OCI-LY7 (cell line): ENCODE results near the gene TLX3. TPM values are rescaled to one million over a fixed set of nuclear protein-coding genes. Genes with fewer than 3 reads are reported as not detected.

ENCODE experiments used
- BruUV-seq: library from RNA; stranded (reverse); fragments of 400-500 nt; replicated peaks from 2 replicates; lab custom pipeline; 2021; lab: Mats Ljungman, UMichigan
- CTCF ChIA-PET: fragments of 300-600 bp; sonication (Branson Sonifier 250); formaldehyde crosslinking; loops from one replicate; lab custom pipeline; 2022; ENCODE audit warnings: antibody characterized with exemption; ENCODE audit not compliant: unreplicated experiment; lab: Charles Lee
- POLR2A ChIA-PET: fragments of 300-600 bp; sonication (Branson Sonifier 250); formaldehyde crosslinking; loops from one replicate; lab custom pipeline; 2022; ENCODE audit warnings: antibody characterized with exemption; lab: Charles Lee
- DNase-seq: peaks from one replicate; pipeline ENCODE4 v3.0.0-alpha.2; 2015; ENCODE audit warnings: low spot score
- H2AFZ ChIP-seq: fragments of 200-600 bp; sonication (generic), shearing (Covaris generic); 2 replicates; pipeline ENCODE4 v1.6.1; 2014; ENCODE audit warnings: mild to moderate bottlenecking, antibody characterized with exemption, low read length, moderate library complexity
- H3K27ac ChIP-seq: fragments of 200-600 bp; sonication (generic); 2 replicates; pipeline ENCODE4 v1.5.1; 2014; ENCODE audit warnings: mixed run types, low read depth, mild to moderate bottlenecking, moderate library complexity, low read length, inconsistent platforms; ENCODE audit not compliant: poor library complexity, severe bottlenecking
- H3K36me3 ChIP-seq: fragments of 200-600 bp; sonication (generic); 2 replicates; pipeline ENCODE4 v1.6.1; 2014; ENCODE audit warnings: mild to moderate bottlenecking, antibody characterized with exemption, low read length, moderate library complexity, mixed read lengths; ENCODE audit not compliant: insufficient read depth
- H3K4me1 ChIP-seq: fragments of 200-600 bp; sonication (generic); 2 replicates; pipeline ENCODE4 v1.5.1; 2014; ENCODE audit warnings: mild to moderate bottlenecking, low read length; ENCODE audit not compliant: insufficient read depth, poor library complexity, severe bottlenecking
- H3K4me2 ChIP-seq: fragments of 200-600 bp; sonication (generic); 2 replicates; pipeline ENCODE4 v1.6.1; 2014; ENCODE audit warnings: mild to moderate bottlenecking, low read length
- H3K4me3 ChIP-seq: fragments of 200-600 bp; sonication (generic); 2 replicates; pipeline ENCODE4 v1.5.1; 2014; ENCODE audit warnings: mild to moderate bottlenecking, low read depth, low read length; ENCODE audit not compliant: poor library complexity, severe bottlenecking
- H3K79me2 ChIP-seq: fragments of 200-600 bp; sonication (generic); 2 replicates; pipeline ENCODE4 v1.6.1; 2016; ENCODE audit warnings: low read depth, mild to moderate bottlenecking, low read length, moderate library complexity, mixed read lengths; ENCODE audit not compliant: insufficient read depth
- H3K9me2 ChIP-seq: fragments of 200-600 bp; sonication (generic); 2 replicates; pipeline ENCODE4 v1.6.1; 2016; ENCODE audit warnings: mild to moderate bottlenecking, low read length, mixed read lengths; ENCODE audit not compliant: insufficient read depth
- H3K9me3 ChIP-seq: fragments of 200-600 bp; sonication (generic); 2 replicates; pipeline ENCODE4 v1.6.1; 2014; ENCODE audit warnings: mild to moderate bottlenecking, mixed run types, low read length, mixed read lengths
- H4K20me1 ChIP-seq: fragments of 200-600 bp; sonication (generic); 2 replicates; pipeline ENCODE4 v1.6.1; 2014; ENCODE audit warnings: mild to moderate bottlenecking, antibody characterized with exemption, low read length, moderate library complexity, mixed read lengths; ENCODE audit not compliant: insufficient read depth
- EZH2phosphoT487 ChIP-seq: fragments of 200-600 bp; sonication (generic); IDR thresholded peaks from 2 replicates; pipeline ENCODE4 v1.6.1; 2018; ENCODE audit warnings: low read depth, borderline replicate concordance, mild to moderate bottlenecking, mixed run types, antibody characterized with exemption, low read length, moderate library complexity, mixed read lengths
- intact Hi-C: fragments of 100-400 bp; cut with micrococcal nuclease; formaldehyde crosslinking; loops from one replicate; pipeline ENCODE4 v1.10.0; 2022; ENCODE audit not compliant: unreplicated experiment
- total RNA-seq, 2 experiments: library from RNA; depleted of rRNA in 1 of 2; stranded (reverse); fragments of >200 nt in 1 of 2; shearing (Covaris generic) in 1 of 2; gene quantifications; 2 replicates each; pipeline ENCODE4 v1.2.3, GENCODE V29; 2014 to 2022
- TF ChIP-seq, protein P1 (sequence below): fragments of 200-600 bp; sonication (generic); conservative IDR thresholded peaks from 2 replicates; pipeline ENCODE4 v1.5.1; 2014; ENCODE audit warnings: mild to moderate bottlenecking, antibody characterized with exemption, low read length, moderate library complexity, mixed read lengths

Gene TLX3
- total RNA-seq, 2 experiments from 2014 or later, result not detected

DNA sequence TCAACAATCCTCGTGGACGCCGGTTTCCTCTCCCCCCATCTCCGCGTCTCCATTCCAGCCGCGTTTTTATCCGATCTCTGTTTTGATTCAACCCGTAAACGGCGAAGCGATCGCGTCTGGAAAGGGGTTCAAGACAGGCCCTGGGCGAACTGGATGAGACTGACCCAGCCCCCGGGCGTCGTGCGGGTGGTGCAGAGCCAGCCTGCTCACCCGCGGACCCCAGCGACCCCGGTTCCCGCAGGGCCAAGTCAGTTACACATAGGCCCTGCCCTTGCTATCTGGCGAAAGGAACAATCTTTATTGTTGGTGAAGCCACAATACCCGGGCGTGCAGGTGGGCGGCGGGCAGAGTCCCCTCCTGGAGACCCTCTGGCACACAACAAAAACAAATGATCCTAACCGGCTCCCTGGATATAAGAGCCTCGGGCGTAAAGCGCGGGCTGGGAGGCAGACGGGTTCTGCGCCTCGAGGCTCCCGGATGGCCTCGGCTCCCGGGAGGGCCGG, 1.8 kb downstream of the TLX3 start:
- POLR2A ChIA-PET, result no interaction called here
- intact Hi-C loops, result no loop called here
- Histone ChIP-seq H2AFZ (no peak overlapping the region), H3K9me2 (no peaks in the 10 kb centered on the region), H3K9me3 (no peaks in the 10 kb centered on the region), H3K4me2 (no peak overlapping the region), H3K4me3 (no peak overlapping the region), H3K36me3 (no peaks in the 10 kb centered on the region), H3K27ac (no peak overlapping the region), H3K4me1 (no peaks in the 10 kb centered on the region), H3K79me2 (no peaks in the 10 kb centered on the region), H4K20me1 (no peaks in the 10 kb centered on the region)
- CTCF ChIA-PET, result no interaction called here
- BruUV-seq, result no TSS peak
- no peak for DNase-seq
- TF ChIP-seq, protein P1, sequence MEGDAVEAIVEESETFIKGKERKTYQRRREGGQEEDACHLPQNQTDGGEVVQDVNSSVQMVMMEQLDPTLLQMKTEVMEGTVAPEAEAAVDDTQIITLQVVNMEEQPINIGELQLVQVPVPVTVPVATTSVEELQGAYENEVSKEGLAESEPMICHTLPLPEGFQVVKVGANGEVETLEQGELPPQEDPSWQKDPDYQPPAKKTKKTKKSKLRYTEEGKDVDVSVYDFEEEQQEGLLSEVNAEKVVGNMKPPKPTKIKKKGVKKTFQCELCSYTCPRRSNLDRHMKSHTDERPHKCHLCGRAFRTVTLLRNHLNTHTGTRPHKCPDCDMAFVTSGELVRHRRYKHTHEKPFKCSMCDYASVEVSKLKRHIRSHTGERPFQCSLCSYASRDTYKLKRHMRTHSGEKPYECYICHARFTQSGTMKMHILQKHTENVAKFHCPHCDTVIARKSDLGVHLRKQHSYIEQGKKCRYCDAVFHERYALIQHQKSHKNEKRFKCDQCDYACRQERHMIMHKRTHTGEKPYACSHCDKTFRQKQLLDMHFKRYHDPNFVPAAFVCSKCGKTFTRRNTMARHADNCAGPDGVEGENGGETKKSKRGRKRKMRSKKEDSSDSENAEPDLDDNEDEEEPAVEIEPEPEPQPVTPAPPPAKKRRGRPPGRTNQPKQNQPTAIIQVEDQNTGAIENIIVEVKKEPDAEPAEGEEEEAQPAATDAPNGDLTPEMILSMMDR, result no peak
- no peak for TF ChIP-seq EZH2phosphoT487

GRCh38 chr5:171311322-171312077, 2.5 kb downstream of the TLX3 start:
- ChIA-PET POLR2A (no interaction called here), CTCF (no interaction called here)
- intact Hi-C loops, result no loop called here
- H3K79me2 ChIP-seq, result no peaks in the 10 kb centered on the region
- DNase-seq, result no peak
- H3K4me1 ChIP-seq, result no peaks in the 10 kb centered on the region
- TF ChIP-seq, protein P1, result no peak
- no peak for TF ChIP-seq EZH2phosphoT487
- H3K4me3 ChIP-seq, result no peak overlapping the region
- no peaks in the 10 kb centered on the region for H4K20me1 ChIP-seq
- H3K9me3 ChIP-seq, result no peaks in the 10 kb centered on the region
- H3K36me3 ChIP-seq, result no peaks in the 10 kb centered on the region
- no TSS peak for BruUV-seq
- no peaks in the 10 kb centered on the region for H3K9me2 ChIP-seq
- H3K27ac ChIP-seq, result no peak overlapping the region
- H2AFZ ChIP-seq, result no peak overlapping the region
- H3K4me2 ChIP-seq, result no peak overlapping the region
